HepG2 (cell line): ENCODE measurements around the gene ST6GALNAC6. TPM values are rescaled to one million over a fixed set of nuclear protein-coding genes. Genes with fewer than 3 reads are reported as not detected.

Experiments
- ATM ChIP-seq: fragments of 450-650 bp; IDR thresholded peaks from 2 replicates; pipeline ENCODE4 v1.7.1; 2017; ENCODE audit warnings: mild to moderate bottlenecking, borderline replicate concordance
- BCL3 ChIP-seq: sonication (generic); formaldehyde crosslinking; IDR thresholded peaks from 2 replicates; pipeline ENCODE4 v1.5.1; 2020; ENCODE audit warnings: mild to moderate bottlenecking, missing genetic modification reagents, moderate library complexity
- CCDC6 ChIP-seq: sonication (generic); formaldehyde crosslinking; IDR thresholded peaks from 2 replicates; pipeline ENCODE4 v1.8.1; 2022; ENCODE audit warnings: mild to moderate bottlenecking, missing genetic modification reagents, moderate library complexity
- CREB3 ChIP-seq: sonication (generic); formaldehyde crosslinking; IDR thresholded peaks from 2 replicates; pipeline ENCODE4 v1.5.0; 2020; ENCODE audit warnings: missing genetic modification reagents
- DPF2 ChIP-seq: sonication (generic); formaldehyde crosslinking; IDR thresholded peaks from 2 replicates; pipeline ENCODE4 v1.4.0; 2020; ENCODE audit warnings: mild to moderate bottlenecking, low read depth, missing genetic modification reagents, borderline replicate concordance
- FOXC1 ChIP-seq: sonication (generic); formaldehyde crosslinking; IDR thresholded peaks from 2 replicates; pipeline ENCODE4 v1.8.0; 2022; ENCODE audit warnings: mild to moderate bottlenecking, missing genetic modification reagents, borderline replicate concordance
- MAFG ChIP-seq: sonication (generic); formaldehyde crosslinking; IDR thresholded peaks from 2 replicates; pipeline ENCODE4 v1.5.1; 2020; ENCODE audit warnings: mild to moderate bottlenecking, missing genetic modification reagents
- RBM22 ChIP-seq: fragments of 200-400 bp; formaldehyde crosslinking; optimal IDR thresholded peaks from 2 replicates; pipeline ENCODE3; 2017; ENCODE audit warnings: mild to moderate bottlenecking, low read length, moderate library complexity
- THRA ChIP-seq: sonication (generic); formaldehyde crosslinking; IDR thresholded peaks from 2 replicates; pipeline ENCODE4 v1.4.0; 2020; ENCODE audit warnings: missing genetic modification reagents, borderline replicate concordance
- ZBTB40 ChIP-seq, 2 experiments: fragments of 450-650 bp in 1 of 2; sonication (generic) in 1 of 2; formaldehyde crosslinking in 1 of 2; IDR thresholded peaks; 2 replicates each; pipeline versions ENCODE4 v1.6.1 to v1.8.0; 2016 to 2022; ENCODE audit warnings: antibody characterized with exemption in 1 of 2, mild to moderate bottlenecking in 1 of 2, missing genetic modification reagents in 1 of 2
- ZNF615 ChIP-seq: sonication (generic); formaldehyde crosslinking; IDR thresholded peaks from 2 replicates; pipeline ENCODE4 v1.5.0; 2020; ENCODE audit warnings: mild to moderate bottlenecking, missing genetic modification reagents, borderline replicate concordance
- polyA plus RNA-seq, 8 experiments: library from polyadenylated mRNA; depleted of rRNA in 3 of 8; stranded (reverse) in 7 of 8; unstranded in 1 of 8; fragments of >200 nt; fragmentation: Illumina TruSeq in 4 of 8; extraction: Trizol in 4 of 8; gene quantifications; 2 replicates each; pipeline versions ENCODE4 v1.2.1 to v1.2.3, GENCODE V29; 2011 to 2016; ENCODE audit warnings: low read depth in 4 of 8, missing spikeins in 1 of 8, mixed read lengths in 1 of 8; ENCODE audit not compliant: insufficient read depth in 1 of 8
- total RNA-seq, 5 experiments: library from RNA; depleted of rRNA; stranded (reverse); fragments of >200 nt; fragmentation: Illumina TruSeq; extraction: Trizol; gene quantifications; 2 replicates each; pipeline ENCODE4 v1.2.3, GENCODE V29; 2016; ENCODE audit warnings: low read depth in 1 of 5
- TF ChIP-seq, protein P1 (sequence below): sonication (generic); formaldehyde crosslinking; IDR thresholded peaks from 2 replicates; pipeline ENCODE4 v1.8.0; 2022; ENCODE audit warnings: low read depth, missing genetic modification reagents

Gene ST6GALNAC6
- total and polyA plus RNA-seq, 2 of the 13 experiments (the other 11 are each of a cell fraction or from before 2014, with no cell fraction given), result 18.5 to 65.4 TPM

DNA sequence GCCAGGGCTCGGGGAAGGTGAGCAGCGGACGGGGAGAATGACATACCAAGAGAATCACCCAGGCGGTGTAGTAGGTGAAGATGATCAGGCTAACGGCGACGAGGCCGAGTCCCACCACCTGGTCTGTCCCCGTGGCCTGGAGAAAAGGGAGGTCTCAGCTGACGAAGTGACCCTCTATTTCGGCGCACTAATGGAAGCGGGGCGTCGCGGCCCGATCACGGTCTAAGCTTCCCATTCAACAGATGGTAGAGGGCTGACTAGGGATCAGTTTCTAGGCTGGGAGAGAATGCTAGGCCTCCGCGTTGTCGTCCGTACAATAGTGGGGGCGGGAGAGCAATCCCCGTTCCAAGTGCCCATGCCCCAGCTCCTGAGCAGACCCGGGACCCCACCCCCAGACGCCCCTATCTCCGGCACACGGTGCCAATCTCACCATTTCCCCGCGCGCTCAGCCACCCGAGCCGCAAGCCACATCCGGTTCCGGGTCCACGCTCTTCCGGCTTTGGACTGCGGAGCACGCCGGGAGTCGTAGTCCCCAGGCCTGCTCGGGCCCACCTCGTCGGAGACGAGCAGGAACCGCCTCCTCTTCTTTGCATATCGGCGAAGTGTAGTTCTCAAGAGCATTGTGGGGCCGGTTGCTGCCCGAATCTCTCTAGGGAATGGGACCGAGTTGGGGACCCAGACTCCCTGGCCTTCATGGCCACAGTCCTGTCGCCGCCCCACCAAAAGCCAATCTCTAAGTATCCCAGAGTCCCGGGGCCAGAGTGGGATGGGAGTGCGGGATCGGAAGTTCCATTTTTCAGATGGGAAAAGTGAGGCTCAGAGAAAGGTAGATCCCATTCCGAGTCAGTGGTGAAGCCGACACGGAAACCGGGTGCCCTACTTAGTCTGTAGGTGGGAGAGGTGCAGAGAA is 38.2 kb upstream of the ST6GALNAC6 start, which contains the start of gene DPM2 (continued):
- peak; percentile 84 for TF ChIP-seq ZBTB40 (IDR thresholded peaks at IDR 0.05)
- no peak; the same call in 1 of the 2 replicates for TF ChIP-seq ZBTB40 (CRISPR knock-in tag; IDR thresholded peaks at IDR 0.05)
- no peak for TF ChIP-seq THRA
- 0 out of 2 replicates have a peak, but pooled peaks have one; percentile 48 for TF ChIP-seq CREB3 (CRISPR knock-in tag)
- no peak for TF ChIP-seq DPF2 (CRISPR knock-in tag)
- peak; percentile 68; the same call in 1 of the 2 replicates for TF ChIP-seq BCL3 (CRISPR knock-in tag)
- TF ChIP-seq CCDC6 (CRISPR knock-in tag), result peak; percentile 53; the same call in 1 of the 2 replicates
- TF ChIP-seq ATM, result no peak
- TF ChIP-seq FOXC1 (CRISPR knock-in tag), result no peak
- peak; percentile 85 for TF ChIP-seq RBM22
- TF ChIP-seq, protein P1, sequence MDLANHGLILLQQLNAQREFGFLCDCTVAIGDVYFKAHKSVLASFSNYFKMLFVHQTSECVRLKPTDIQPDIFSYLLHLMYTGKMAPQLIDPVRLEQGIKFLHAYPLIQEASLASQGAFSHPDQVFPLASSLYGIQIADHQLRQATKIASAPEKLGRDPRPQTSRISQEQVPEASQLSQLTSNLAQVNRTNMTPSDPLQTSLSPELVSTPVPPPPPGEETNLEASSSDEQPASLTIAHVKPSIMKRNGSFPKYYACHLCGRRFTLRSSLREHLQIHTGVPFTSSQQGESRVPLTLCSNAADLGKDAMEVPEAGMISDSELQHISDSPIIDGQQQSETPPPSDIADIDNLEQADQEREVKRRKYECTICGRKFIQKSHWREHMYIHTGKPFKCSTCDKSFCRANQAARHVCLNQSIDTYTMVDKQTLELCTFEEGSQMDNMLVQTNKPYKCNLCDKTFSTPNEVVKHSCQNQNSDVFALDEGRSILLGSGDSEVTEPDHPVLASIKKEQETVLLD (CRISPR knock-in tag), result no peak
- no peak for TF ChIP-seq ZNF615
- TF ChIP-seq MAFG (CRISPR knock-in tag), result no peak
